Measurements from ENCODE around the gene P2RX4.

DNA sequence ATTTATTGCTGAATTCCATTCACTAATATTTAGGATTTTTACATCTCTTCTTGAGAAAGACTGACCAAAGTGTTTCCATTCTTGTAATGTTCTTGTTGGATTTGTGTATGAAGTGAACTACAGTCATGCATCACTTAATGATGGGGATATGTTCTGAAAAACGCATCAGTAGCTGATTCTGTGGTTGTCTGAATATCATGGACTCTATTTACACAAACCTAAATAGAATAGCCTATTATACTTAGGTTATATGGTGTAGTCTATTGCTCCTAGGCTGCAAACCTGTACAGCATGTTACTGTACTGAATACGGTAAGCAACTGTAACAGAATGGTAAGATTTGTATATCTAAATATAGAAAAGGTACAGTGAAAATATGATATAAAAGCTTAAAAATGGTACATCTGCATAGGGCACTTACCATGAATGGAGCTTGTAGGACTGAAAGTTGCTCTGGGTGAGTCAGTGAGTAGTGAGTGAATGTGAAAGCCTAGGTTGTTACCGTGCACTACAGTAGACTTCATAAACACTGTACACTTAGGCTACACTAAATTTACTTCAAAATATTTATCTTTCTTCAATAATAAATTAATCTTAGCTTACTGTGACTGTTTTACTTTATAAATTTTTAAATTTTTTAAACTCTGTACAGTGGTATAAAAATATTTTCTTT, 27.6 kb upstream of the P2RX4 start:
- no peak for TF ChIP-seq CTCF (conservative IDR thresholded peaks at IDR 0.05)
- no peak for TF ChIP-seq EZH2 (IDR thresholded peaks at IDR 0.05; ENCODE audit: low read depth)

Measured in PC-9 (cell line).